Neuronal stem cell (in vitro differentiated cells): ENCODE results near the gene DRD4.

Experiments
- DNase-seq: peaks from one replicate; pipeline ENCODE4 v3.0.0-alpha.2; 2013; ENCODE audit warnings: low spot score
- H2AFZ ChIP-seq: one replicate; pipeline ENCODE4 v1.6.1; 2013; ENCODE audit warnings: mild to moderate bottlenecking, low read length, inconsistent platforms
- H2AK5ac ChIP-seq: 2 replicates; pipeline ENCODE4 v1.6.1; 2013; ENCODE audit warnings: low read depth, mild to moderate bottlenecking, inconsistent platforms, low read length, moderate library complexity, mixed read lengths
- H2BK120ac ChIP-seq: 2 replicates; pipeline ENCODE4 v1.6.1; 2013; ENCODE audit warnings: low read depth, mild to moderate bottlenecking, inconsistent platforms, low read length, moderate library complexity, mixed read lengths
- H2BK12ac ChIP-seq: one replicate; pipeline ENCODE4 v1.6.1; 2013; ENCODE audit warnings: low read length, inconsistent platforms
- H2BK15ac ChIP-seq: 2 replicates; pipeline ENCODE4 v1.6.1; 2013; ENCODE audit warnings: mild to moderate bottlenecking, low read length, inconsistent platforms, mixed read lengths
- H2BK5ac ChIP-seq: one replicate; pipeline ENCODE4 v1.6.1; 2013; ENCODE audit warnings: inconsistent platforms, mild to moderate bottlenecking, low read length, moderate library complexity
- H3K14ac ChIP-seq: one replicate; pipeline ENCODE4 v1.6.1; 2013; ENCODE audit warnings: low read length, inconsistent platforms
- H3K18ac ChIP-seq: 2 replicates; pipeline ENCODE4 v1.6.1; 2013; ENCODE audit warnings: low read length, inconsistent platforms
- H3K23ac ChIP-seq: 2 replicates; pipeline ENCODE4 v1.6.1; 2013; ENCODE audit warnings: low read depth, mild to moderate bottlenecking, mixed read lengths, low read length, inconsistent platforms; ENCODE audit not compliant: poor library complexity
- H3K27ac ChIP-seq: replicated peaks from 3 replicates; pipeline ENCODE4 v1.5.1; 2013; ENCODE audit warnings: low read length, inconsistent platforms
- H3K27me3 ChIP-seq, 3 experiments: 2 replicates each; pipeline ENCODE4 v1.6.1; 2013; ENCODE audit warnings: low read length in 3 of 3, mild to moderate bottlenecking in 2 of 3, inconsistent platforms in 1 of 3, low read depth in 1 of 3, mixed read lengths in 1 of 3, moderate library complexity in 1 of 3; ENCODE audit not compliant: control insufficient read depth in 3 of 3, insufficient read depth in 3 of 3
- H3K36me3 ChIP-seq, 2 donors: replicated peaks in 1 of 2; 2 replicates each; pipeline ENCODE4 v1.6.1; 2013; ENCODE audit warnings: low read length in 2 of 2; ENCODE audit not compliant: control insufficient read depth in 2 of 2, insufficient read depth in 2 of 2
- H3K4ac ChIP-seq: 2 replicates; pipeline ENCODE4 v1.6.1; 2013; ENCODE audit warnings: inconsistent platforms, mild to moderate bottlenecking, low read length, moderate library complexity
- H3K4me1 ChIP-seq, 2 donors: 1 replicate in 1 of 2; 2 replicates in 1 of 2; pipeline ENCODE4 v1.6.1; 2013; ENCODE audit warnings: low read length in 2 of 2, low read depth in 1 of 2; ENCODE audit not compliant: control insufficient read depth in 2 of 2, insufficient read depth in 1 of 2
- H3K4me2 ChIP-seq: one replicate; pipeline ENCODE4 v1.6.1; 2013; ENCODE audit warnings: mild to moderate bottlenecking, low read length, inconsistent platforms; ENCODE audit not compliant: insufficient read depth, poor library complexity, severe bottlenecking
- H3K4me3 ChIP-seq, 2 donors: 2 replicates each; pipeline ENCODE4 v1.5.1; 2013; ENCODE audit warnings: low read length in 2 of 2, mild to moderate bottlenecking in 2 of 2, inconsistent platforms in 1 of 2, moderate library complexity in 1 of 2
- H3K79me1 ChIP-seq: one replicate; pipeline ENCODE4 v1.6.1; 2013; ENCODE audit warnings: low read depth, mild to moderate bottlenecking, inconsistent platforms, low read length, moderate library complexity
- H3K9ac ChIP-seq: one replicate; pipeline ENCODE4 v1.6.1; 2013; ENCODE audit warnings: mild to moderate bottlenecking, low read depth, low read length, inconsistent platforms; ENCODE audit not compliant: poor library complexity
- H3K9me3 ChIP-seq, 2 donors: replicated peaks in 1 of 2; 2 replicates each; pipeline versions ENCODE3 to v1.6.1; 2013; ENCODE audit warnings: low read length in 2 of 2, mild to moderate bottlenecking in 2 of 2, inconsistent platforms in 1 of 2, low read depth in 1 of 2, mixed read lengths in 1 of 2, moderate library complexity in 1 of 2; ENCODE audit not compliant: control insufficient read depth in 2 of 2, insufficient read depth in 1 of 2
- H4K8ac ChIP-seq: one replicate; pipeline ENCODE4 v1.6.1; 2013; ENCODE audit warnings: low read depth, mild to moderate bottlenecking, inconsistent platforms, low read length, moderate library complexity
- H4K91ac ChIP-seq: one replicate; pipeline ENCODE4 v1.6.1; 2013; ENCODE audit warnings: low read length, low read depth, mild to moderate bottlenecking, inconsistent platforms; ENCODE audit not compliant: poor library complexity
- WGBS, 2 donors: extraction: QIAGEN DNeasy Blood & Tissue Kit; methylation state at CpG; one replicate each; pipeline ENCODE4 v1.1.7; 2013; ENCODE audit warnings: missing lambda C conversion rate in 2 of 2, mixed read lengths in 1 of 2; ENCODE audit not compliant: insufficient read length in 2 of 2, insufficient replicate concordance in 1 of 2; ENCODE audit errors: extremely low coverage in 2 of 2; 5-methylcytosine and 5-hydroxymethylcytosine counted together

DRD4 gene

GRCh38 chr11:615504-616319, 21.4 kb upstream of the DRD4 start, which contains the start of gene IRF7:
Gene IRF7, minus strand, starts transcription at chr11:615950. Its CDS starts 586 bp downstream, at chr11:615364.
- Histone ChIP-seq H3K18ac (peak within 1 kb of the TSS; percentile 94), H3K9ac (peak within 1 kb of the TSS; percentile 78), H3K79me1 (peaks cover 18% of the 10 kb centered on the region), H2BK120ac (no peak within 1 kb of the TSS), H2BK12ac (no peak within 1 kb of the TSS), H3K4me2 (peak within 1 kb of the TSS; percentile 81), H3K4me1 (peaks cover 3 to 7% of the 10 kb centered on the region in 2 donors), H3K36me3 (peaks cover 22 to 37% of the 10 kb centered on the region in 2 donors), H3K14ac (peak within 1 kb of the TSS; percentile 12), H3K23ac (peak within 1 kb of the TSS; percentile 26), H2AK5ac (peak within 1 kb of the TSS; percentile 93), H3K27me3 (peaks cover 0 to 2% (median 0%) of the 10 kb centered on the region in 3 experiments), H3K4me3 (peak within 1 kb of the TSS; percentile 74 to 86), H3K9me3 (no peaks in the 10 kb centered on the region), H2AFZ (peak within 1 kb of the TSS; percentile 97), H2BK5ac (peak within 1 kb of the TSS; percentile 82), H3K27ac (peak within 1 kb of the TSS; percentile 58), H2BK15ac (peak within 1 kb of the TSS; percentile 55), H3K4ac (no peak within 1 kb of the TSS), H4K8ac (no peak within 1 kb of the TSS), H4K91ac (no peak within 1 kb of the TSS)
- no CpG with 5 or more reads among the region's 66 CpGs for WGBS, 2 donors
- peak; percentile 77 for DNase-seq

- Histone ChIP-seq H3K18ac (peak overlapping the region; percentile 48), H2BK120ac (no peak overlapping the region), H2BK5ac (no peak overlapping the region), H3K79me1 (peaks cover 16% of the 10 kb centered on the region), H3K27ac (no peak overlapping the region), H2AK5ac (peak overlapping the region; percentile 19), H3K4me2 (peak overlapping the region; percentile 81), H3K27me3 (no peaks in the 10 kb centered on the region), H2BK12ac (no peak overlapping the region), H3K4me1 (peaks cover 3 to 7% of the 10 kb centered on the region in 2 donors), H3K4ac (no peak overlapping the region), H2BK15ac (no peak overlapping the region), H2AFZ (peak overlapping the region; percentile 97), H3K4me3 (peak overlapping the region in 1 of 2 donors; percentile 74), H3K36me3 (peaks cover 13 to 28% of the 10 kb centered on the region in 2 donors), H3K14ac (peak overlapping the region; percentile 56), H4K8ac (no peak overlapping the region), H3K9me3 (no peaks in the 10 kb centered on the region), H4K91ac (no peak overlapping the region), H3K9ac (no peak overlapping the region), H3K23ac (peak overlapping the region; percentile 65)
- DNase-seq = no peak
- no CpG with 5 or more reads among the region's 39 CpGs for WGBS, 2 donors
These were observed 20.5 kb upstream of the DRD4 start for GRCh38 chr11:616320-617198.

GRCh38 chr11:617199-617911, 19.7 kb upstream of the DRD4 start:
- no peak overlapping the region for H2BK15ac ChIP-seq
- no peak overlapping the region for H3K4ac ChIP-seq
- H2BK12ac ChIP-seq = no peak overlapping the region
- peaks cover 3 to 7% of the 10 kb centered on the region in 2 donors for H3K4me1 ChIP-seq
- H3K23ac ChIP-seq = peak overlapping the region; percentile 65
- H3K14ac ChIP-seq = peak overlapping the region; percentile 56
- H3K18ac ChIP-seq = peak overlapping the region; percentile 48
- no peaks in the 10 kb centered on the region for H3K27me3 ChIP-seq
- no peak overlapping the region for H3K9ac ChIP-seq
- no peak overlapping the region for H2AK5ac ChIP-seq
- H3K9me3 ChIP-seq = no peaks in the 10 kb centered on the region
- no peak for DNase-seq
- H3K4me3 ChIP-seq = no peak overlapping the region
- H2BK5ac ChIP-seq = no peak overlapping the region
- H2BK120ac ChIP-seq = no peak overlapping the region
- WGBS, 2 donors = no CpG with 5 or more reads among the region's 57 CpGs
- H4K8ac ChIP-seq = no peak overlapping the region
- peak overlapping the region; percentile 11 for H3K4me2 ChIP-seq
- H3K27ac ChIP-seq = no peak overlapping the region
- H2AFZ ChIP-seq = no peak overlapping the region
- no peak overlapping the region for H4K91ac ChIP-seq
- peaks cover 11 to 20% of the 10 kb centered on the region in 2 donors for H3K36me3 ChIP-seq
- H3K79me1 ChIP-seq = peaks cover 16% of the 10 kb centered on the region
